Measurements from ENCODE around the gene FRYL. TPM values are rescaled to one million over a fixed set of nuclear protein-coding genes. Genes with fewer than 3 reads are reported as not detected.
"Not testable (repeated sequence)": the region's sequence is repeated elsewhere in the genome, so short reads cannot be mapped to it uniquely, and the experiment has no call there.

The FRYL gene
- total RNA-seq, 3 donors from 2014 or later = 45.1 to 47.2 (median 46.7) TPM

GRCh38 chr4:48481581-48481980, 298.5 kb downstream of the FRYL start:
- Mint-ChIP-seq H3K4me1 (ENCODE audit: low read depth) (peaks cover 18% of the 10 kb centered on the region), H3K4me3 (no peak overlapping the region), H3K9me3 (no peaks in the 10 kb centered on the region), H3K36me3 (ENCODE audit: insufficient read depth) (no peaks in the 10 kb centered on the region), H3K27me3 (ENCODE audit: low read depth) (peaks cover 51% of the 10 kb centered on the region)
- no peak for ATAC-seq
- DNase-seq = no peak

DNA sequence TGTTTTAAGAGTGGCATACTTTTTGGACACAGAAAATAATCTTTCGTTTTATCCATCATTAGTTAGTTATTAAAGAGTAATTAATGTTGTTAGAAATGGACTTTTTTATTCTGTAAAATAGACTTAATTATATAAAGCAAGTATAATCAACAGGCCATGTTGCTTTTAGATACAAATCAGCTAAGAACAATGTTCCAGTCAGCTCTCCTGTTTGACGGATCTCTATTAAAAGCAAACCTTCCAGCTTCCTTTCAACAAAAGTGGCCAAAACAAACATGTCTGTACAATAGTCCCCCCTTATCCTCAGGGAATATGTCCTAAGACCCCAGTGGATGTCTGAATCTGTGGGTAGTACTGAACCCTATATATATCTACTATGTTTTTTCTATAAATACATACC, 301.8 kb downstream of the FRYL start:
- H3K9me3 Mint-ChIP-seq = no peaks in the 10 kb centered on the region
- DNase-seq (no peak), ATAC-seq (no peak)
- H3K4me1 Mint-ChIP-seq (ENCODE audit: low read depth) = peaks cover 6% of the 10 kb centered on the region
- H3K36me3 Mint-ChIP-seq (ENCODE audit: insufficient read depth) = no peaks in the 10 kb centered on the region
- H3K27me3 Mint-ChIP-seq (ENCODE audit: low read depth) = peaks cover 41% of the 10 kb centered on the region
- H3K4me3 Mint-ChIP-seq = no peak overlapping the region

DNA sequence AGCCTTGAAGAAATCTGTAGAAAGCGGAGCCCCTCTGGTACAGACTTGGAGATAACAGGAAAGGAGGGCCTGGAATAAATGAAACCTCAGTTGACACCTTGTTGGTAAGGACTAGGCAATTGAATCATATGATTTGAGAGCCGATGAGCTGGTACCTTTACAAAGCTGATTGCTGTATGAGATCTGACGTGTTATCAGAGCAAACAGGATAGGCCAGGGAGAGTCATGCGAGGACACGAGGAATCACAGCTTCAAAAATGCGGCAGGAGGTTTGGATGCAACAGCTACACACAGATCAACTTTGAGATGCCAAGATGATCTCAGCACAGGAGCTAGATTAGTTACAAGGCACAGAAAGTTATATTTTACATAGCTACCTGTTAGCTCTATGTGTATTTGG, 304.3 kb downstream of the FRYL start:
- no peak for ATAC-seq
- Mint-ChIP-seq H3K9me3 (no peaks in the 10 kb centered on the region), H3K4me3 (no peak overlapping the region), H3K4me1 (ENCODE audit: low read depth) (no peaks in the 10 kb centered on the region), H3K36me3 (ENCODE audit: insufficient read depth) (no peaks in the 10 kb centered on the region), H3K27me3 (ENCODE audit: low read depth) (peaks cover 23% of the 10 kb centered on the region)
- DNase-seq = no peak

DNA sequence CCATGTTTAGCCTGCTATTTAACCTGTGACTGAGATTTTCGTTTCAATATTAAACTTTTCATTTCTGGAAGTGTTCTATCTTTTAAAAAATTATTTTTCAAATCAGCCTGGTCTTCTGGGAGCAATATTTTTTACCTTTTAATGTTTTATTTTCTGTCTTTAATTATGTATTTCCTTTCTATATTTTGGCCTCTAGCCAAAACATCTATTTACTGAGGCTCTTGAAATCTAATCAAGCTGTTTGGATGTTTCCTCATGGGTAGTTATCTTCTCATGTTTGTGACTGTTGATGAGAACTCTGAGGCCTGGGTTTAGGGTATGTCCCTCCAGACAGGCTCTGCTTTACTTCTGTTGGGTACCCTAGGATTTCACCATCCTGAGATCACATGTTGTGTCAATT, 307.3 kb downstream of the FRYL start:
- Mint-ChIP-seq H3K36me3 (ENCODE audit: insufficient read depth) (no peaks in the 10 kb centered on the region), H3K9me3 (no peaks in the 10 kb centered on the region), H3K27me3 (ENCODE audit: low read depth) (peaks cover 20% of the 10 kb centered on the region), H3K4me3 (no peak overlapping the region), H3K4me1 (ENCODE audit: low read depth) (no peaks in the 10 kb centered on the region)
- ATAC-seq = no peak
- no peak for DNase-seq

DNA sequence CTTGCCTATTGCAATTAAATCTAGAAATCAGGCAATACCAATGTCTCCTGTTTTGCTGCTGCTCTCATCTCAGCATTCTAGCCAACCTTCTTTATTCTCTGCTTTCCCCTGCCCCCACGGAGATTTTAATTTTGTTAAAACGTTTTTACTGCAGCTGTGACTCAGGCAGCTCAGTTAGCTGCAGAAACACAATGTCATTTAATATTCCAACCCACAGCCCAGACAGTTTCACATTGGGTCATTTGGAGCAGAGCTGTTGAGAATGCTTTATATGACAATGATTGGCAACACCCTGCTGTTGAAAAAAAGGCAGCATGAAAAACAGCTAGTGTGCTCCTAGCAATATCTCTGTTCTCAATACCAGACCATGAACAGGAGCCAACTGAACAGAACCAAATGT, 309.5 kb downstream of the FRYL start:
- no peaks in the 10 kb centered on the region for H3K4me1 Mint-ChIP-seq (ENCODE audit: low read depth)
- H3K36me3 Mint-ChIP-seq (ENCODE audit: insufficient read depth) = no peaks in the 10 kb centered on the region
- H3K4me3 Mint-ChIP-seq = no peak overlapping the region
- ATAC-seq (no peak), DNase-seq (no peak)
- H3K9me3 Mint-ChIP-seq = no peaks in the 10 kb centered on the region
- H3K27me3 Mint-ChIP-seq (ENCODE audit: low read depth) = peaks cover 13% of the 10 kb centered on the region

DNA sequence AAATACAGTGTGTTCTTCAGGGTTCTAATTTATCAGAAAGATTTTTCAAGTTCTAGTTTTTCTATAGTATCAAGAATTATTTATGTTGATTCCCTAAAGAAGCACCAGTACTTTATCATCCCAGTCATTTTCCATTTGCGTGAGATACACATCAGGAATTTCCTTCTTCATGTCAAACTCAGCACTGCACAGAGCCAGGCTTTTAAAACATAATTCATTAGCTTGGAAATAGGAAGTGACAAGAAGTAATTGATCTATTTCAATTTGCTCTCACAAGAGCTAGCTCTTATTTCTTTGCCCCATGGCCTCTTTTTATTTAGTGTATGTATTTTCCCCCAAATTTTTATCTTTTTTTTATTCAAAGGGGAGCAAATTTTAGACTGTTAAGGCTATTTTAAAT, 309.9 kb downstream of the FRYL start:
- Mint-ChIP-seq H3K4me1 (ENCODE audit: low read depth) (no peaks in the 10 kb centered on the region), H3K36me3 (ENCODE audit: insufficient read depth) (no peaks in the 10 kb centered on the region), H3K4me3 (no peak overlapping the region), H3K27me3 (ENCODE audit: low read depth) (peaks cover 13% of the 10 kb centered on the region), H3K9me3 (no peaks in the 10 kb centered on the region)
- ATAC-seq (no peak), DNase-seq (no peak)

GRCh38 chr4:48467891-48468290, 312.2 kb downstream of the FRYL start:
- H3K36me3 Mint-ChIP-seq (ENCODE audit: insufficient read depth) = no peaks in the 10 kb centered on the region
- no peaks in the 10 kb centered on the region for H3K9me3 Mint-ChIP-seq
- ATAC-seq = no peak
- H3K27me3 Mint-ChIP-seq (ENCODE audit: low read depth) = peaks cover 10% of the 10 kb centered on the region
- DNase-seq = no peak
- no peak overlapping the region for H3K4me3 Mint-ChIP-seq
- H3K4me1 Mint-ChIP-seq (ENCODE audit: low read depth) = no peaks in the 10 kb centered on the region

GRCh38 chr4:48467442-48467841, 312.6 kb downstream of the FRYL start:
- no peak for DNase-seq
- ATAC-seq = no peak
- no peak overlapping the region for H3K4me3 Mint-ChIP-seq
- peaks cover 10% of the 10 kb centered on the region for H3K27me3 Mint-ChIP-seq (ENCODE audit: low read depth)
- no peaks in the 10 kb centered on the region for H3K4me1 Mint-ChIP-seq (ENCODE audit: low read depth)
- H3K9me3 Mint-ChIP-seq = no peaks in the 10 kb centered on the region
- no peaks in the 10 kb centered on the region for H3K36me3 Mint-ChIP-seq (ENCODE audit: insufficient read depth)

GRCh38 chr4:48462363-48462762, 317.7 kb downstream of the FRYL start:
- Mint-ChIP-seq H3K27me3 (ENCODE audit: low read depth) (no peaks in the 10 kb centered on the region), H3K4me3 (no peak overlapping the region)

DNA sequence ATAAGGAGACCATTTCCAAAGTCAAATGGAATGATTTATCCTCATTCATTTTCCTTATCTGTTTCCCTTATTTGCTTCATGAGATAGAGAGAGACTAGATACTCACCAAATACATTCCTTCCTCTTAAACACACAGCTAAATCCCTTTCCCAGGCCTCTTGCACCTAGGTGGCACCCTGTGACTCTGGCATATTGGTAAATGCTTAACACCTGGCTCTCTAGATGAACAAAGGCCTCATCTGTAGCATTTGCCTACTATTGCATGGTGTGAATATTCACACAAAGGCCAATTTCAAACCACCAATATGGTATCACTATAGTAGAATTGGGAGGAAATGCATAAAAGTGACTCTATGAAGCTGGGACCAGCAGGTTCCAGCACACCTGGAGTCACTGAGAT, 319.1 kb downstream of the FRYL start:
- no peaks in the 10 kb centered on the region for H3K4me1 Mint-ChIP-seq (ENCODE audit: low read depth)
- H3K4me3 Mint-ChIP-seq = no peak overlapping the region
- no peaks in the 10 kb centered on the region for H3K27me3 Mint-ChIP-seq (ENCODE audit: low read depth)
- peaks cover 2% of the 10 kb centered on the region for H3K9me3 Mint-ChIP-seq
- no peaks in the 10 kb centered on the region for H3K36me3 Mint-ChIP-seq (ENCODE audit: insufficient read depth)
- ATAC-seq (no peak), DNase-seq (no peak)

More at GRCh38 chr4:48462363-48462762, 317.7 kb downstream of the FRYL start:
- H3K4me1 Mint-ChIP-seq (ENCODE audit: low read depth) = no peaks in the 10 kb centered on the region
- ATAC-seq = no peak
- H3K36me3 Mint-ChIP-seq (ENCODE audit: insufficient read depth) = no peaks in the 10 kb centered on the region
- DNase-seq = no peak
- no peaks in the 10 kb centered on the region for H3K9me3 Mint-ChIP-seq

DNA sequence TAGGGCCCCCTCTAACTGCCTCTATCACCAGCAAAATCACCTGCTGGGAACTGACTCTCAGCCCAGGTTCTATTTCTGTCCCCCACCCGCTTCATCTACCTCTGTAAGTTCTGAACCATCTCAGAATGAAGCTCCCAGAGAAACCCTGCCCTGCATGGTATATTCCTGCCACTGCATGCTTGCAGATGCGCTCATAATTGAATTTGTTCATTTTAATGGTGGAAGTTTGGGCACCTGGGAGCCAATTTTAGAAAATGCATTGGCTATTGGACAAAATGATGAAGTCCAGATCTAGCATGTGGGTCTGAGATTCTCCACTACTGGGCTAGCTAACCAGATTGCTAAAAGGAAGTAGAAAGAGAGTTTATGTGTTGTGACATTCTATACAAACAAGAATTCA, 325.5 kb downstream of the FRYL start:
- no peaks in the 10 kb centered on the region for H3K36me3 Mint-ChIP-seq (ENCODE audit: insufficient read depth)
- peaks cover 5% of the 10 kb centered on the region for H3K9me3 Mint-ChIP-seq
- H3K4me3 Mint-ChIP-seq = no peak overlapping the region
- peaks cover 4% of the 10 kb centered on the region for H3K27me3 Mint-ChIP-seq (ENCODE audit: low read depth)
- no peaks in the 10 kb centered on the region for H3K4me1 Mint-ChIP-seq (ENCODE audit: low read depth)
- DNase-seq = no peak
- no peak for ATAC-seq

GRCh38 chr4:48451656-48452055, 328.4 kb downstream of the FRYL start:
- not testable (repeated sequence) for H3K36me3 Mint-ChIP-seq (ENCODE audit: insufficient read depth); H3K4me1 Mint-ChIP-seq (ENCODE audit: low read depth)

GRCh38 chr4:48450740-48451139, 329.3 kb downstream of the FRYL start:
- H3K9me3 Mint-ChIP-seq = peaks cover under 1% of the 10 kb centered on the region
- no peaks in the 10 kb centered on the region for H3K4me1 Mint-ChIP-seq (ENCODE audit: low read depth)
- DNase-seq (no peak), ATAC-seq (no peak)
- peaks cover 6% of the 10 kb centered on the region for H3K27me3 Mint-ChIP-seq (ENCODE audit: low read depth)
- H3K36me3 Mint-ChIP-seq (ENCODE audit: insufficient read depth) = no peaks in the 10 kb centered on the region
- H3K4me3 Mint-ChIP-seq = no peak overlapping the region

More at GRCh38 chr4:48451656-48452055, 328.4 kb downstream of the FRYL start:
- H3K9me3 Mint-ChIP-seq; H3K27me3 Mint-ChIP-seq (ENCODE audit: low read depth); H3K4me3 Mint-ChIP-seq; ATAC-seq; DNase-seq: not testable (repeated sequence)

DNA sequence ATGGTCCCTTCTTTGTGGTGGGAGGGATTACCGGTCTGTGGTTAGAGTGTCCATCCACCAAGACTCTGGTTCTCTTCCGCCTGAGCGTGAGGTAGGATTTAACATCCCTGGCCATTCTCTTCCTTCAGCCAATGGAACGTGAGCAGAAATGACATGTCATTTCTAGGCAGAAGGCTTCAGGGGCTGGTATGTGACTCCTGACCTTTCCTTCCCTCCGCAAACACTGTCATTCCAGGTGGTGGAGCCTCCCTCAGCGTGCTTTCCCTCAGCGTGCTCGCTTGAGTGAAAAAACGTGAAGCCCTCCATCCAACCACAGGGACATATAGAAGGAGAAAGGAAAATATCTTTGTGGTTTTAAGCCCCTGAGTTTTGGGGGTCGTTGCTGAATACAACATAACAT, 330.9 kb downstream of the FRYL start:
- Mint-ChIP-seq H3K4me1 (ENCODE audit: low read depth) (no peaks in the 10 kb centered on the region), H3K27me3 (ENCODE audit: low read depth) (peaks cover 9% of the 10 kb centered on the region), H3K9me3 (no peaks in the 10 kb centered on the region), H3K36me3 (ENCODE audit: insufficient read depth) (no peaks in the 10 kb centered on the region), H3K4me3 (no peak overlapping the region)
- no peak for DNase-seq
- ATAC-seq = no peak

Measured in activated T-cell treated with anti-CD3 and anti-CD28 coated beads, Interleukin-2, amount 50 U/mL, for 4 hours (primary cell).